ENCODE results near the gene HS3ST4. TPM values are rescaled to one million over a fixed set of nuclear protein-coding genes. Genes with fewer than 3 reads are reported as not detected.

HS3ST4 gene
- total and polyA plus RNA-seq, 2 of the 4 experiments (the other 2 are of a cell fraction), result not detected

DNA sequence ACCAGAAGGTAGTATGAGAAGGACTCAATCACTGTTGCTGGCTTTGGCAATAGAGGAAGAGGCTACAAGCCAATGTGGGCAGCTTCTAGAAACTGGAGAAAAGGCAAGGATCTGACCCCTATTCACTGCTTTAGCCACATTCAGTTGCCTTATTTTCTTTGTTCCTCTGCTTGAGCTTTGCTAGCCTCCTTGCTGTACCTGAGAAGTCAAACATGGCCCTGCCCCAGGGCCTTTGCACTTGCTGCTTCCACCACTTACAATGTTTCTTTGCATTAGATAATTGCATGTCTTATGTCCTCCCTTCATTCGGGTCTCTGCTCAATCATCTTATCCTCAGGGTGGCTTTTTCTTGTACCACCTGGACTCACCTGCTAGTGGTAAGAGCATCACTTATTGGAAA lies 15.8 kb downstream of the HS3ST4 start:
- dilution Hi-C loops (cut with HindIII; ENCODE audit: low sequenced_read_pairs, unreplicated experiment) (no loop called here), in situ Hi-C loops (cut with MboI; ENCODE audit: low sequenced_read_pairs) (no loop called here), intact Hi-C loops (cut with micrococcal nuclease) (no loop called here)
- no peaks in the 10 kb centered on the region for H3K9me1 ChIP-seq (ENCODE audit: insufficient read depth, low read length)
- no peak overlapping the region for H2BK5ac ChIP-seq (ENCODE audit: low read depth, low read length, poor library complexity, severe bottlenecking)
- H3K4me2 ChIP-seq (ENCODE audit: low read depth, low read length), result no peak overlapping the region
- H3K36me3 ChIP-seq (ENCODE audit: control insufficient read depth, insufficient read depth, low read length), result no peaks in the 10 kb centered on the region
- no peaks in the 10 kb centered on the region for H3K27me3 ChIP-seq (ENCODE audit: control insufficient read depth, insufficient read depth, low read length)
- no peak overlapping the region for H2BK20ac ChIP-seq (ENCODE audit: low read depth, low read length)
- no peak overlapping the region for H3K9ac ChIP-seq (ENCODE audit: low read depth, low read length)
- BruUV-seq (replicated peaks), result no TSS peak
- ATAC-seq (ENCODE audit: low read depth) (no peak), DNase-seq (no peak)
- no peak overlapping the region for H2AK5ac ChIP-seq (ENCODE audit: low read depth, low read length)
- TF ChIP-seq, protein P1, sequence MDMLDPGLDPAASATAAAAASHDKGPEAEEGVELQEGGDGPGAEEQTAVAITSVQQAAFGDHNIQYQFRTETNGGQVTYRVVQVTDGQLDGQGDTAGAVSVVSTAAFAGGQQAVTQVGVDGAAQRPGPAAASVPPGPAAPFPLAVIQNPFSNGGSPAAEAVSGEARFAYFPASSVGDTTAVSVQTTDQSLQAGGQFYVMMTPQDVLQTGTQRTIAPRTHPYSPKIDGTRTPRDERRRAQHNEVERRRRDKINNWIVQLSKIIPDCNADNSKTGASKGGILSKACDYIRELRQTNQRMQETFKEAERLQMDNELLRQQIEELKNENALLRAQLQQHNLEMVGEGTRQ (IDR thresholded peaks at IDR 0.05; ENCODE audit: low read depth, low read length), result no peak
- TF ChIP-seq FOS (IDR thresholded peaks at IDR 0.05; ENCODE audit: low read depth, low read length) (no peak), CHD1 (IDR thresholded peaks at IDR 0.05; ENCODE audit: low read depth, low read length) (no peak), MAFK (IDR thresholded peaks at IDR 0.05; ENCODE audit: low read depth, low read length) (no peak), RCOR1 (IDR thresholded peaks at IDR 0.05; ENCODE audit: insufficient replicate concordance, low read length) (no peak), NFE2L2 (IDR thresholded peaks at IDR 0.05; ENCODE audit: low read depth, low read length) (no peak), BHLHE40 (IDR thresholded peaks at IDR 0.05; ENCODE audit: low read depth, low read length) (no peak), SMC3 (IDR thresholded peaks at IDR 0.05; ENCODE audit: low read depth, low read length) (no peak), RFX5 (IDR thresholded peaks at IDR 0.05; ENCODE audit: low read depth, low read length) (no peak), MXI1 (IDR thresholded peaks at IDR 0.05; ENCODE audit: borderline replicate concordance, low read depth, low read length) (no peak), RAD21 (IDR thresholded peaks at IDR 0.05; ENCODE audit: low read length) (no peak), MAZ (IDR thresholded peaks at IDR 0.05; ENCODE audit: borderline replicate concordance, low read depth, low read length) (no peak), CEBPB (IDR thresholded peaks at IDR 0.05; ENCODE audit: low read depth, low read length) (no peak), POLR2A (IDR thresholded peaks at IDR 0.05; ENCODE audit: low read depth, low read length) (no peak)
- TF ChIP-seq, protein P2, sequence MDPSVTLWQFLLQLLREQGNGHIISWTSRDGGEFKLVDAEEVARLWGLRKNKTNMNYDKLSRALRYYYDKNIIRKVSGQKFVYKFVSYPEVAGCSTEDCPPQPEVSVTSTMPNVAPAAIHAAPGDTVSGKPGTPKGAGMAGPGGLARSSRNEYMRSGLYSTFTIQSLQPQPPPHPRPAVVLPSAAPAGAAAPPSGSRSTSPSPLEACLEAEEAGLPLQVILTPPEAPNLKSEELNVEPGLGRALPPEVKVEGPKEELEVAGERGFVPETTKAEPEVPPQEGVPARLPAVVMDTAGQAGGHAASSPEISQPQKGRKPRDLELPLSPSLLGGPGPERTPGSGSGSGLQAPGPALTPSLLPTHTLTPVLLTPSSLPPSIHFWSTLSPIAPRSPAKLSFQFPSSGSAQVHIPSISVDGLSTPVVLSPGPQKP (IDR thresholded peaks at IDR 0.05; ENCODE audit: borderline replicate concordance, low read depth, low read length), result no peak
- TF ChIP-seq, protein P3, sequence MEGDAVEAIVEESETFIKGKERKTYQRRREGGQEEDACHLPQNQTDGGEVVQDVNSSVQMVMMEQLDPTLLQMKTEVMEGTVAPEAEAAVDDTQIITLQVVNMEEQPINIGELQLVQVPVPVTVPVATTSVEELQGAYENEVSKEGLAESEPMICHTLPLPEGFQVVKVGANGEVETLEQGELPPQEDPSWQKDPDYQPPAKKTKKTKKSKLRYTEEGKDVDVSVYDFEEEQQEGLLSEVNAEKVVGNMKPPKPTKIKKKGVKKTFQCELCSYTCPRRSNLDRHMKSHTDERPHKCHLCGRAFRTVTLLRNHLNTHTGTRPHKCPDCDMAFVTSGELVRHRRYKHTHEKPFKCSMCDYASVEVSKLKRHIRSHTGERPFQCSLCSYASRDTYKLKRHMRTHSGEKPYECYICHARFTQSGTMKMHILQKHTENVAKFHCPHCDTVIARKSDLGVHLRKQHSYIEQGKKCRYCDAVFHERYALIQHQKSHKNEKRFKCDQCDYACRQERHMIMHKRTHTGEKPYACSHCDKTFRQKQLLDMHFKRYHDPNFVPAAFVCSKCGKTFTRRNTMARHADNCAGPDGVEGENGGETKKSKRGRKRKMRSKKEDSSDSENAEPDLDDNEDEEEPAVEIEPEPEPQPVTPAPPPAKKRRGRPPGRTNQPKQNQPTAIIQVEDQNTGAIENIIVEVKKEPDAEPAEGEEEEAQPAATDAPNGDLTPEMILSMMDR (conservative IDR thresholded peaks at IDR 0.05; ENCODE audit: low read depth, low read length), result no peak
- no peak overlapping the region for H3K4ac ChIP-seq (ENCODE audit: low read depth, low read length)
- CTCF ChIA-PET, result no interaction called here
- H2BK120ac ChIP-seq (ENCODE audit: low read depth, low read length), result no peak overlapping the region
- no peak overlapping the region for H4K5ac ChIP-seq (ENCODE audit: low read depth, low read length)
- no peak overlapping the region for H4K91ac ChIP-seq (ENCODE audit: insufficient read depth, low read depth, low read length)
- no peak overlapping the region for H2AK9ac ChIP-seq (replicated peaks; ENCODE audit: low read depth, low read length, poor library complexity)
- H3K4me3 ChIP-seq (ENCODE audit: insufficient read depth, low read depth, low read length), result no peak overlapping the region
- H2BK15ac ChIP-seq (ENCODE audit: low read depth, low read length), result no peak overlapping the region
- H3K9me3 ChIP-seq (ENCODE audit: control insufficient read depth, insufficient read depth, low read length), result peaks cover 3% of the 10 kb centered on the region; the same call in 1 of the 2 replicates
- no peak overlapping the region for H3K27ac ChIP-seq (ENCODE audit: insufficient read depth, low read length)
- no peak overlapping the region for H3K18ac ChIP-seq (ENCODE audit: low read depth, low read length)
- no peak overlapping the region for H3K23ac ChIP-seq (ENCODE audit: low read depth, low read length)
- no peak overlapping the region for H4K8ac ChIP-seq (ENCODE audit: low read depth in 2 of 2, low read length in 2 of 2)
- H3K56ac ChIP-seq (ENCODE audit: extremely low read depth, insufficient read depth, low read length), result no peak overlapping the region
- no peak overlapping the region for H3K14ac ChIP-seq (replicated peaks; ENCODE audit: low read depth, low read length)
- no peaks in the 10 kb centered on the region for H4K20me1 ChIP-seq (ENCODE audit: insufficient read depth, low read length)
- no peaks in the 10 kb centered on the region for H3K79me1 ChIP-seq (ENCODE audit: low read depth in 1 of 2, low read length in 2 of 2)
- H3K4me1 ChIP-seq (ENCODE audit: control insufficient read depth, insufficient read depth, low read length), result no peaks in the 10 kb centered on the region
- no peak overlapping the region for H2AFZ ChIP-seq (replicated peaks; ENCODE audit: low read length, poor library complexity)
- no CpG with 5 or more reads among the region's 1 CpG for WGBS, 2 experiments (ENCODE audit: extremely low coverage in 2 of 2, insufficient read length in 1 of 2)
- POLR2A ChIA-PET (ENCODE audit: unreplicated experiment), result no interaction called here

All from IMR-90 (cell line).